ENCODE measurements around the gene NHSL2.

DNA sequence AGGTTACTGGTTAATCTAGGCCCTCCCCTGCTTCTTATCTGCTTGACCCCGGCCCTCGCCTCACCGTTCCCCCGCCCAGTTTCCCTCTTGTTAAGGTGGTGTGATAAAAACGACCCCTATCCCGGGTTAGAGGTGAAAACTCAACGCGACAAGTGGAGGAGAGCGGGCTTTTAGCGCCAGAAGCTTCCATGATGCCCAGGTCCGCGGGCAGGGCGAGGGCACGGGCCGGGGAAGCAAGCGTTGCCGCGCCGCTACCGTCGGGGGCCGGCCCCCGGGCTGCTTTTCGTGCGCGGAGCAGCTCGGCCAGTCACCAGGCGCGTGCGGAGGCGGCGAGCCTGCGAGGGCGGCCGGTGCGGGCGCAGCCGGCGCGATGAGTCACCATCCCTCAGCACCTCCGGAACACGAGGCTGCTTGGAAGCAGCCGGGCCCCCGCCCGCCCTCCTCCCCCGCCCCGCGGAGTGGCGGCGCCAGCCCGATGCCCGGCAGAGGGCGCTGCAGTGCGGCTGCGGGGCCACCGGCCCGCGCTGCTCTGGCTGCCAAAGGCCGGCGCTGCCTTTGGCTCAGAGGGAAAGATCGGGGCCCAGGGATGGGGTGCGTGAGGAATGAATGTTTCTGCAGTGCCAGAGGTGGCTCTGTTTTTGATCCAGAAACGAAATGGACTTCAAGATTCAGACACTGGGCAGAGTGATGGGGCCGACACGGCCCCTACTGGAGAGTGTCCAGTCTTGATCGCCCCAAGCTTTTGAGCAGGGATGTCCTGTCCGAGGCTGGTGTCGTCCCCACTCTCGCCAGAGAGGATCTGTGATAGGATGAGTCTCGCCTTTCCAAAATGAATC lies 107.8 kb downstream of the NHSL2 start:
- TF ChIP-seq, protein P1, sequence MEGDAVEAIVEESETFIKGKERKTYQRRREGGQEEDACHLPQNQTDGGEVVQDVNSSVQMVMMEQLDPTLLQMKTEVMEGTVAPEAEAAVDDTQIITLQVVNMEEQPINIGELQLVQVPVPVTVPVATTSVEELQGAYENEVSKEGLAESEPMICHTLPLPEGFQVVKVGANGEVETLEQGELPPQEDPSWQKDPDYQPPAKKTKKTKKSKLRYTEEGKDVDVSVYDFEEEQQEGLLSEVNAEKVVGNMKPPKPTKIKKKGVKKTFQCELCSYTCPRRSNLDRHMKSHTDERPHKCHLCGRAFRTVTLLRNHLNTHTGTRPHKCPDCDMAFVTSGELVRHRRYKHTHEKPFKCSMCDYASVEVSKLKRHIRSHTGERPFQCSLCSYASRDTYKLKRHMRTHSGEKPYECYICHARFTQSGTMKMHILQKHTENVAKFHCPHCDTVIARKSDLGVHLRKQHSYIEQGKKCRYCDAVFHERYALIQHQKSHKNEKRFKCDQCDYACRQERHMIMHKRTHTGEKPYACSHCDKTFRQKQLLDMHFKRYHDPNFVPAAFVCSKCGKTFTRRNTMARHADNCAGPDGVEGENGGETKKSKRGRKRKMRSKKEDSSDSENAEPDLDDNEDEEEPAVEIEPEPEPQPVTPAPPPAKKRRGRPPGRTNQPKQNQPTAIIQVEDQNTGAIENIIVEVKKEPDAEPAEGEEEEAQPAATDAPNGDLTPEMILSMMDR (IDR thresholded peaks at IDR 0.05) = peak; percentile 22 to 84 (median 77)
- TF ChIP-seq POLR2A (IDR thresholded peaks at IDR 0.05) = no peak

Measured in body of pancreas (tissue), 4 donors.